ENCODE results near the gene DIO2. TPM values are rescaled to one million over a fixed set of nuclear protein-coding genes. Genes with fewer than 3 reads are reported as not detected.

Gene DIO2
- total and polyA plus RNA-seq, 2 of the 4 experiments (the other 2 are of a cell fraction), result 12.8 to 24.2 TPM

- ATAC-seq (ENCODE audit: low read depth), result peak; percentile 65
- H2BK120ac ChIP-seq (ENCODE audit: low read depth, low read length), result no peak overlapping the region
These were observed 46.1 kb downstream of the DIO2 start for GRCh38 chr14:80164991-80165721.

More at GRCh38 chr14:80164991-80165721, 46.1 kb downstream of the DIO2 start:
- no peak overlapping the region for H3K4me2 ChIP-seq (ENCODE audit: low read depth, low read length)
- H3K56ac ChIP-seq (ENCODE audit: extremely low read depth, insufficient read depth, low read length), result no peak overlapping the region
- H4K20me1 ChIP-seq (ENCODE audit: insufficient read depth, low read length), result no peaks in the 10 kb centered on the region
- H3K9me3 ChIP-seq (ENCODE audit: control insufficient read depth, insufficient read depth, low read length), result no peaks in the 10 kb centered on the region
- TF ChIP-seq RFX5 (IDR thresholded peaks at IDR 0.05; ENCODE audit: low read depth, low read length) (no peak), POLR2A (IDR thresholded peaks at IDR 0.05; ENCODE audit: low read depth, low read length) (no peak), MAZ (IDR thresholded peaks at IDR 0.05; ENCODE audit: borderline replicate concordance, low read depth, low read length) (no peak), MAFK (IDR thresholded peaks at IDR 0.05; ENCODE audit: low read depth, low read length) (no peak), BHLHE40 (IDR thresholded peaks at IDR 0.05; ENCODE audit: low read depth, low read length) (no peak), CEBPB (IDR thresholded peaks at IDR 0.05; ENCODE audit: low read depth, low read length) (no peak), MXI1 (IDR thresholded peaks at IDR 0.05; ENCODE audit: borderline replicate concordance, low read depth, low read length) (no peak), CTCF (conservative IDR thresholded peaks at IDR 0.05; ENCODE audit: low read depth, low read length) (no peak)
- dilution Hi-C loops (cut with HindIII; ENCODE audit: low sequenced_read_pairs, unreplicated experiment), result no loop called here
- no peak overlapping the region for H2BK15ac ChIP-seq (ENCODE audit: low read depth, low read length)
- DNase-seq, result peak; percentile 84
- no peak overlapping the region for H3K18ac ChIP-seq (ENCODE audit: low read depth, low read length)
- H4K8ac ChIP-seq (ENCODE audit: low read depth in 2 of 2, low read length in 2 of 2), result no peak overlapping the region
- CTCF ChIA-PET, result interaction anchor here (0.6 kb wide), 1 partner anchor 16 kb away, joined by 4 read pairs; no protein-coding TSS in a partner anchor
- no peak overlapping the region for H2AK5ac ChIP-seq (ENCODE audit: low read depth, low read length)
- in situ Hi-C loops (cut with MboI; ENCODE audit: low sequenced_read_pairs), result no loop called here
- BruUV-seq (replicated peaks), result no TSS peak
- H3K9ac ChIP-seq (ENCODE audit: low read depth, low read length), result no peak overlapping the region
- no peak overlapping the region for H3K27ac ChIP-seq (ENCODE audit: insufficient read depth, low read length)
- intact Hi-C loops (cut with micrococcal nuclease), result loop anchor here (2.0 kb wide), 1 partner anchor 28 kb away; no protein-coding TSS in a partner anchor
- no peak overlapping the region for H2BK5ac ChIP-seq (ENCODE audit: low read depth, low read length, poor library complexity, severe bottlenecking)
- no peaks in the 10 kb centered on the region for H3K79me1 ChIP-seq (ENCODE audit: low read depth in 1 of 2, low read length in 2 of 2)
- POLR2A ChIA-PET (ENCODE audit: unreplicated experiment), result no interaction called here
- no peak overlapping the region for H3K4me3 ChIP-seq (ENCODE audit: insufficient read depth, low read depth, low read length)
- no peak overlapping the region for H4K5ac ChIP-seq (ENCODE audit: low read depth, low read length)
- no peak overlapping the region for H2BK20ac ChIP-seq (ENCODE audit: low read depth, low read length)
- H3K9me1 ChIP-seq (ENCODE audit: insufficient read depth, low read length), result no peaks in the 10 kb centered on the region
- H3K23ac ChIP-seq (ENCODE audit: low read depth, low read length), result no peak overlapping the region
- H4K91ac ChIP-seq (ENCODE audit: insufficient read depth, low read depth, low read length), result no peak overlapping the region
- H2AK9ac ChIP-seq (replicated peaks; ENCODE audit: low read depth, low read length, poor library complexity), result no peak overlapping the region
- H3K4ac ChIP-seq (ENCODE audit: low read depth, low read length), result no peak overlapping the region
- H3K4me1 ChIP-seq (ENCODE audit: control insufficient read depth, insufficient read depth, low read length), result no peaks in the 10 kb centered on the region; the same call in 1 of the 2 replicates
- no peak overlapping the region for H3K14ac ChIP-seq (replicated peaks; ENCODE audit: low read depth, low read length)
- H3K36me3 ChIP-seq (ENCODE audit: control insufficient read depth, insufficient read depth, low read length), result no peaks in the 10 kb centered on the region
- no peak overlapping the region for H2AFZ ChIP-seq (replicated peaks; ENCODE audit: low read length, poor library complexity)
- H3K27me3 ChIP-seq (ENCODE audit: control insufficient read depth, insufficient read depth, low read length), result no peaks in the 10 kb centered on the region
- no CpG with 5 or more reads among the region's 9 CpGs for WGBS, 2 experiments (ENCODE audit: extremely low coverage in 2 of 2, insufficient read length in 1 of 2)
